ENCODE data around the gene EVA1C. TPM values are rescaled to one million over a fixed set of nuclear protein-coding genes. Genes with fewer than 3 reads are reported as not detected.

EVA1C gene
- total RNA-seq, 2 donors from 2014 or later: 45.7 to 48.6 TPM

- 76% methylated on average over 6 of the region's 6 CpGs for WGBS
- no peak for DNase-seq (ENCODE audit: low spot score)
These were observed 120.1 kb downstream of the EVA1C start for GRCh38 chr21:32532636-32533035.

DNA sequence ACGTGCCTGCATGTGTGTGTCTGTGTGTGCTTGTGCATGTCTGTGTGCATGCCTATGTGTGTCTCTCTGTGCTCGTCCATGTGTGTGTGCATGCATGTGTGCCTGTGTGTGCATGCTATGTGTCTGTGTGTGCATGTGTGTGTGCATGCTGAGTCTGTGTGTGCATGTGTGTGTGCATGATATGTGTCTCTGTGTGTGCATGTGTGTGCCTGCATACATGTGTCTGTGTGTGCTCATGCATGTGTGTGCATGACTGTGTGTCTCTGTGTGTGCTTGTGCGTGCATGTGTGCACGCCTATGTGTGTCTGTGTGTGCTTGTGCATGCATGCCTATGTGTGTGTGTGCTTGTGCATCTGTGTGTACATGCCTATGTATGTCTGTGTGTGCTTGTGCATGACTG, 120.5 kb downstream of the EVA1C start:
- no peak overlapping the region for H3K27ac ChIP-seq
- H3K36me3 ChIP-seq: no peaks in the 10 kb centered on the region
- no peaks in the 10 kb centered on the region for H3K27me3 ChIP-seq (replicated peaks; ENCODE audit: insufficient read depth)
- H3K4me3 ChIP-seq: no peak overlapping the region
- intact Hi-C loops (cut with DNase I): no loop called here
- 81% methylated on average over 4 of the region's 4 CpGs for WGBS
- no peak for TF ChIP-seq POLR2AphosphoS5 (IDR thresholded peaks at IDR 0.05)
- no peak for TF ChIP-seq CTCF (IDR thresholded peaks at IDR 0.05)
- no peak for TF ChIP-seq POLR2A (IDR thresholded peaks at IDR 0.05)
- no peaks in the 10 kb centered on the region for H3K4me1 ChIP-seq (replicated peaks)
- no peak for DNase-seq (ENCODE audit: low spot score)
- no peaks in the 10 kb centered on the region for H3K9me3 ChIP-seq

More at GRCh38 chr21:32532636-32533035, 120.1 kb downstream of the EVA1C start:
- Histone ChIP-seq H3K27ac (no peak overlapping the region), H3K9me3 (no peaks in the 10 kb centered on the region), H3K36me3 (no peaks in the 10 kb centered on the region), H3K4me3 (no peak overlapping the region), H3K4me1 (replicated peaks) (no peaks in the 10 kb centered on the region), H3K27me3 (replicated peaks; ENCODE audit: insufficient read depth) (no peaks in the 10 kb centered on the region)
- intact Hi-C loops (cut with DNase I): no loop called here
- TF ChIP-seq POLR2A (IDR thresholded peaks at IDR 0.05) (no peak), POLR2AphosphoS5 (IDR thresholded peaks at IDR 0.05) (no peak), CTCF (IDR thresholded peaks at IDR 0.05) (no peak)

DNA sequence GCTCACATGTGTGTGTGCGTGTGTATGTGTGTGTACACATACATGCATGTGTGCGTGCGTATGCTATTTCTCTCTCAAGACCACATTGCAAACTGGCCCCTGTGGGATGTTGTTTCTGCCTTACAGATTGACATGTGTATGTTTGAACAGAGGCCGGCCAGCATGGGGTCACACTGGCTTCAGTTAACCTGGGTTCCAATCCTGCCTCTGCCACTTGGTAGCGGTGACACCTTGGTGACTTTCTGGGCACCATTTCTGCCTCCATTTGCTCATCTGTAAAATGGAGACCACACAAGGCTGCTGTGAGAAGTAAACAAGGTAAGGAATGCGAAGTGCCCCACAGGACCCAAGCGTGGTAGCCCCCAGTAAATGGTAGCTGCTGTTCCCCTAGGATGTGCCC, 121.1 kb downstream of the EVA1C start:
- Histone ChIP-seq H3K36me3 (no peaks in the 10 kb centered on the region), H3K4me3 (no peak overlapping the region), H3K27ac (no peak overlapping the region), H3K27me3 (replicated peaks; ENCODE audit: insufficient read depth) (no peaks in the 10 kb centered on the region), H3K9me3 (no peaks in the 10 kb centered on the region), H3K4me1 (replicated peaks) (no peaks in the 10 kb centered on the region)
- WGBS: 99% methylated on average over 7 of the region's 7 CpGs
- no peak for DNase-seq (ENCODE audit: low spot score)
- intact Hi-C loops (cut with DNase I): no loop called here
- TF ChIP-seq CTCF (IDR thresholded peaks at IDR 0.05): no peak
- no peak for TF ChIP-seq POLR2A (IDR thresholded peaks at IDR 0.05)
- no peak for TF ChIP-seq POLR2AphosphoS5 (IDR thresholded peaks at IDR 0.05)

- intact Hi-C loops (cut with DNase I): no loop called here
- Histone ChIP-seq H3K36me3 (no peaks in the 10 kb centered on the region), H3K4me3 (no peak overlapping the region), H3K27ac (no peak overlapping the region), H3K4me1 (replicated peaks) (no peaks in the 10 kb centered on the region), H3K9me3 (no peaks in the 10 kb centered on the region), H3K27me3 (replicated peaks; ENCODE audit: insufficient read depth) (no peaks in the 10 kb centered on the region)
- TF ChIP-seq POLR2A (IDR thresholded peaks at IDR 0.05): no peak
- TF ChIP-seq CTCF (IDR thresholded peaks at IDR 0.05): no peak
- TF ChIP-seq POLR2AphosphoS5 (IDR thresholded peaks at IDR 0.05): no peak
- DNase-seq (ENCODE audit: low spot score): no peak
- 90% methylated on average over 8 of the region's 8 CpGs for WGBS
These were observed 121.6 kb downstream of the EVA1C start for GRCh38 chr21:32534113-32534512.

- Histone ChIP-seq H3K27ac (no peak overlapping the region), H3K4me3 (no peak overlapping the region), H3K36me3 (no peaks in the 10 kb centered on the region), H3K9me3 (no peaks in the 10 kb centered on the region), H3K4me1 (replicated peaks) (no peaks in the 10 kb centered on the region), H3K27me3 (replicated peaks; ENCODE audit: insufficient read depth) (no peaks in the 10 kb centered on the region)
- TF ChIP-seq POLR2AphosphoS5 (IDR thresholded peaks at IDR 0.05): no peak
- no peak for TF ChIP-seq CTCF (IDR thresholded peaks at IDR 0.05)
- no peak for TF ChIP-seq POLR2A (IDR thresholded peaks at IDR 0.05)
- no peak for DNase-seq (ENCODE audit: low spot score)
- WGBS: 93% methylated on average over 7 of the region's 7 CpGs
- intact Hi-C loops (cut with DNase I): no loop called here
These were observed 123.1 kb downstream of the EVA1C start for GRCh38 chr21:32535612-32536011.
